H9 (cell line): ENCODE data around the gene AFAP1. TPM values are rescaled to one million over a fixed set of nuclear protein-coding genes. Genes with fewer than 3 reads are reported as not detected.

Experiments used
- DNase-seq: peaks from one replicate; pipeline ENCODE4 v3.0.0-alpha.2; 2017
- H2AFZ ChIP-seq: one replicate; pipeline ENCODE4 v1.6.1; 2013; ENCODE audit warnings: mild to moderate bottlenecking, low read length, control low read depth, moderate library complexity
- H2AK5ac ChIP-seq: 2 replicates; pipeline ENCODE4 v1.6.1; 2013; ENCODE audit warnings: low read length, control low read depth, mixed read lengths; ENCODE audit not compliant: insufficient read length
- H2BK120ac ChIP-seq: one replicate; pipeline ENCODE4 v1.6.1; 2013; ENCODE audit warnings: low read depth, mild to moderate bottlenecking, low read length, control low read depth, inconsistent platforms; ENCODE audit not compliant: poor library complexity, severe bottlenecking
- H2BK12ac ChIP-seq: 2 replicates; pipeline ENCODE4 v1.6.1; 2013; ENCODE audit warnings: low read length, control low read depth, mixed read lengths, low read depth; ENCODE audit not compliant: insufficient read length
- H2BK15ac ChIP-seq: 2 replicates; pipeline ENCODE4 v1.6.1; 2013; ENCODE audit warnings: low read depth, low read length, control low read depth
- H2BK20ac ChIP-seq: one replicate; pipeline ENCODE4 v1.6.1; 2013; ENCODE audit warnings: low read depth, mild to moderate bottlenecking, low read length, control low read depth, inconsistent platforms; ENCODE audit not compliant: poor library complexity, severe bottlenecking
- H2BK5ac ChIP-seq: 2 replicates; pipeline ENCODE4 v1.6.1; 2013; ENCODE audit warnings: low read length, control low read depth, mixed read lengths; ENCODE audit not compliant: insufficient read length
- H3K14ac ChIP-seq: 2 replicates; pipeline ENCODE4 v1.6.1; 2013; ENCODE audit warnings: low read length, control low read depth; ENCODE audit not compliant: insufficient read depth
- H3K18ac ChIP-seq: 2 replicates; pipeline ENCODE4 v1.6.1; 2013; ENCODE audit warnings: low read depth, mild to moderate bottlenecking, mixed read lengths, low read length, control low read depth; ENCODE audit not compliant: insufficient read length
- H3K23ac ChIP-seq: 2 replicates; pipeline ENCODE4 v1.6.1; 2013; ENCODE audit warnings: low read length, control low read depth, mixed read lengths, low read depth; ENCODE audit not compliant: insufficient read length
- H3K23me2 ChIP-seq: 2 replicates; pipeline ENCODE4 v1.6.1; 2013; ENCODE audit warnings: low read depth, mild to moderate bottlenecking, mixed read lengths, low read length, control low read depth; ENCODE audit not compliant: insufficient read length, poor library complexity, severe bottlenecking
- H3K27ac ChIP-seq: 2 replicates; pipeline ENCODE4 v1.5.1; 2013; ENCODE audit warnings: low read length, control low read depth, mixed read lengths, low read depth; ENCODE audit not compliant: insufficient read length
- H3K27me3 ChIP-seq: 2 replicates; pipeline ENCODE4 v1.6.1; 2013; ENCODE audit warnings: low read length, control low read depth, inconsistent platforms; ENCODE audit not compliant: insufficient read depth
- H3K4ac ChIP-seq: 2 replicates; pipeline ENCODE4 v1.6.1; 2013; ENCODE audit warnings: low read depth, mild to moderate bottlenecking, control low read depth, inconsistent platforms, low read length, moderate library complexity
- H3K4me1 ChIP-seq: 2 replicates; pipeline ENCODE4 v1.6.1; 2013; ENCODE audit warnings: low read length, control low read depth, inconsistent platforms; ENCODE audit not compliant: insufficient read depth
- H3K4me2 ChIP-seq: 2 replicates; pipeline ENCODE4 v1.6.1; 2013; ENCODE audit warnings: low read length, control low read depth, mixed read lengths; ENCODE audit not compliant: insufficient read length, insufficient read depth
- H3K56ac ChIP-seq: 2 replicates; pipeline ENCODE4 v1.6.1; 2013; ENCODE audit warnings: low read depth, mild to moderate bottlenecking, mixed read lengths, low read length, control low read depth; ENCODE audit not compliant: insufficient read length
- H3K79me1 ChIP-seq: 2 replicates; pipeline ENCODE4 v1.6.1; 2013; ENCODE audit warnings: low read depth, mild to moderate bottlenecking, moderate library complexity, low read length, control low read depth, inconsistent platforms; ENCODE audit not compliant: insufficient read depth, poor library complexity, severe bottlenecking
- H3K79me2 ChIP-seq: 2 replicates; pipeline ENCODE4 v1.6.1; 2013; ENCODE audit warnings: low read length, control low read depth, inconsistent platforms; ENCODE audit not compliant: insufficient read depth
- H3K9ac ChIP-seq: 2 replicates; pipeline ENCODE4 v1.6.1; 2013; ENCODE audit warnings: low read length, control low read depth, mixed read lengths; ENCODE audit not compliant: insufficient read length; ENCODE audit errors: extremely low read depth
- H3K9me3 ChIP-seq: one replicate; pipeline ENCODE4 v1.6.1; 2013; ENCODE audit warnings: low read depth, low read length, inconsistent platforms; ENCODE audit not compliant: control insufficient read depth
- H3T11ph ChIP-seq: one replicate; pipeline ENCODE4 v1.6.1; 2013; ENCODE audit warnings: mild to moderate bottlenecking, low read length, control low read depth, inconsistent platforms
- H4K20me1 ChIP-seq: one replicate; pipeline ENCODE4 v1.6.1; 2013; ENCODE audit not compliant: control insufficient read depth, insufficient read length, insufficient read depth
- H4K5ac ChIP-seq: 2 replicates; pipeline ENCODE4 v1.6.1; 2013; ENCODE audit warnings: low read depth, mild to moderate bottlenecking, mixed read lengths, low read length, control low read depth; ENCODE audit not compliant: insufficient read length
- H4K8ac ChIP-seq: replicated peaks from 2 replicates; pipeline ENCODE4 v1.6.1; 2013; ENCODE audit warnings: low read length, control low read depth, mixed read lengths, low read depth; ENCODE audit not compliant: insufficient read length
- H4K91ac ChIP-seq: 2 replicates; pipeline ENCODE4 v1.6.1; 2013; ENCODE audit warnings: low read depth, mild to moderate bottlenecking, moderate library complexity, mixed read lengths, low read length, control low read depth; ENCODE audit not compliant: insufficient read length
- H3K27ac Mint-ChIP-seq, 3 experiments: 2 replicates in 2 of 3; 3 replicates in 1 of 3; pipeline ENCODE4 v1.8.0; 2020 to 2021; ENCODE audit warnings: mixed read lengths in 3 of 3, mild to moderate bottlenecking in 1 of 3, moderate library complexity in 1 of 3
- H3K27me3 Mint-ChIP-seq: 2 replicates; pipeline ENCODE4 v1.8.0; 2021; ENCODE audit warnings: low read depth, mild to moderate bottlenecking, moderate library complexity, mixed read lengths
- H3K36me3 Mint-ChIP-seq, 3 experiments: 2 replicates in 2 of 3; 3 replicates in 1 of 3; pipeline ENCODE4 v1.8.0; 2020 to 2021; ENCODE audit warnings: low read depth in 3 of 3, mixed read lengths in 3 of 3; ENCODE audit not compliant: insufficient read depth in 1 of 3
- H3K4me1 Mint-ChIP-seq, 2 experiments: 2 replicates each; pipeline ENCODE4 v1.8.0; 2020; ENCODE audit warnings: mixed read lengths in 2 of 2
- H3K4me3 Mint-ChIP-seq, 2 experiments: 2 replicates in 1 of 2; 3 replicates in 1 of 2; pipeline ENCODE4 v1.8.0; 2020 to 2021; ENCODE audit warnings: mild to moderate bottlenecking in 2 of 2, mixed read lengths in 2 of 2, moderate library complexity in 1 of 2
- H3K9me3 Mint-ChIP-seq, 2 experiments: 2 replicates in 1 of 2; 3 replicates in 1 of 2; pipeline ENCODE4 v1.8.0; 2020; ENCODE audit warnings: mild to moderate bottlenecking in 2 of 2, mixed read lengths in 2 of 2, moderate library complexity in 1 of 2
- CTCF ChIP-seq: fragments of 200-600 bp; sonication (generic); conservative IDR thresholded peaks from 3 replicates; pipeline ENCODE4 v1.8.0; 2021; ENCODE audit warnings: antibody characterized with exemption, mild to moderate bottlenecking
- WGBS: extraction: QIAGEN DNeasy Blood & Tissue Kit; methylation state at CpG from one replicate; pipeline ENCODE4 v1.1.7; 2013; ENCODE audit warnings: missing lambda C conversion rate, low lambda C conversion rate, mixed read lengths; ENCODE audit not compliant: insufficient read length; ENCODE audit errors: extremely low coverage; 5-methylcytosine and 5-hydroxymethylcytosine counted together
- total RNA-seq: library from RNA; stranded (reverse); gene quantifications from 2 replicates; pipeline ENCODE4 v1.2.1, GENCODE V29; 2021

Gene AFAP1
- total RNA-seq, 1 experiment from 2014 or later: 6.5 TPM

DNA sequence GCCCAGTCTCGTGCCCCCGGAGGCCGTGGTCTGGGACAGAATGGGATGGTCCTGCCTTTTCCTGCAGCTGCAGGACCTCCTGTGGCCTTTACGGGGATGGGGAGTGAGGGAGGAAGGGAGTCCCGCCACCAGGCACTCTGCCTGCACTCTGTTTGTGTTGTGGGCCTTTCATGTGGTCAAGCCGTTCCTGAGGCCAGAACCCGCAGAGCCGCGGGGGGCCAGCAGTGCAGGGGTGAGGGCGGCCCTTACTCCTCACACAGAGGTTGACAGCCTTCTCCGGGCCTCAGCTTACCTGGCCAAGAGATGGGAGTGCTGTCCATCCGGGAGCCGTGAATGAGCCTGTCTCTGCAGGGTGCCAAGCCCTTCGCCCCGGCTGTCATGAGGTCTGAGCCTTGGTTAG, 230.7 kb downstream of the AFAP1 start:
- Histone ChIP-seq H3K56ac (no peak overlapping the region), H3K23me2 (no peaks in the 10 kb centered on the region), H2BK12ac (no peak overlapping the region), H3K18ac (no peak overlapping the region), H4K20me1 (no peaks in the 10 kb centered on the region), H4K5ac (no peak overlapping the region), H4K8ac (no peak overlapping the region), H3K4ac (no peak overlapping the region), H2BK20ac (no peak overlapping the region), H2BK120ac (no peak overlapping the region), H3K4me1 (no peaks in the 10 kb centered on the region), H3K4me2 (no peak overlapping the region), H2AK5ac (no peak overlapping the region), H4K91ac (no peak overlapping the region), H3K9ac (no peak overlapping the region), H3K23ac (no peak overlapping the region), H3T11ph (no peak overlapping the region), H3K9me3 (no peaks in the 10 kb centered on the region), H2BK5ac (no peak overlapping the region), H3K79me2 (no peaks in the 10 kb centered on the region), H3K27ac (no peak overlapping the region), H3K27me3 (no peaks in the 10 kb centered on the region), H3K14ac (no peak overlapping the region), H2AFZ (no peak overlapping the region), H2BK15ac (no peak overlapping the region), H3K79me1 (no peaks in the 10 kb centered on the region)
- no peaks in the 10 kb centered on the region for H3K36me3 Mint-ChIP-seq
- H3K9me3 Mint-ChIP-seq: no peaks in the 10 kb centered on the region
- no peak for TF ChIP-seq CTCF
- no peak overlapping the region for H3K4me3 Mint-ChIP-seq
- no peak for DNase-seq
- WGBS: no CpG with 5 or more reads among the region's 15 CpGs
- H3K27ac Mint-ChIP-seq: no peak overlapping the region
- no peaks in the 10 kb centered on the region; the same call in none of the 2 replicates for H3K27me3 Mint-ChIP-seq
- H3K4me1 Mint-ChIP-seq: peaks cover 2 to 9% of the 10 kb centered on the region in 2 experiments; a peak in 2 of 4 replicates

Other genes starting within 250 kb of the AFAP1 start
- gene ABLIM2, start 219.0 kb upstream of the AFAP1 start, total RNA-seq: 0.90 and 1.0 TPM in 2 replicates